HG02759 (cell line): ENCODE data around the gene SETX.
"Not testable (repeated sequence)": the region's sequence is repeated elsewhere in the genome, so short reads cannot be mapped to it uniquely, and the experiment has no call there.

Source experiments
- ATAC-seq: cut with Tn5 transposase; IDR thresholded peaks from one replicate; pipeline ENCODE4 v1.9.1; 2021; ENCODE audit warnings: mild to moderate bottlenecking, moderate library complexity; ENCODE audit not compliant: unreplicated experiment

Gene SETX

DNA sequence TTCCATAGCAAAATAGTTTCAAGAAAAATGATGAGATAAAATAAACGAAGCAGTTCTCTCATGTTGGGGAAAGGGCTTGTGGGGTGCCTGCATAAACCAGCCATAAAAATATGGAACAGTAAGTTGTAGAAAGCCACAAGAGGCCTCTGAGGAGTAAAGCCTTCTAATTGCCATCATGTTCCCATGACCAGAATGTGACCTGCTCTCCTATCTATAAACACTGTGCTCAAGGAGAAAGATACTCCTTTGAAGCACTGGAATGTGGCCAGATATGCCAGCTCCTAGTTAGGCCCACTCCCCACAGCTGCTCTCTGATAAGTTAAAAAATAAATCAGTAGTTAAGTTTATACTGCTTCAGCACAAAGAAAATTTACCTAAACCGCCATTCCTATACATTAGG lies 65.8 kb downstream of the SETX start:
- no peak for ATAC-seq

DNA sequence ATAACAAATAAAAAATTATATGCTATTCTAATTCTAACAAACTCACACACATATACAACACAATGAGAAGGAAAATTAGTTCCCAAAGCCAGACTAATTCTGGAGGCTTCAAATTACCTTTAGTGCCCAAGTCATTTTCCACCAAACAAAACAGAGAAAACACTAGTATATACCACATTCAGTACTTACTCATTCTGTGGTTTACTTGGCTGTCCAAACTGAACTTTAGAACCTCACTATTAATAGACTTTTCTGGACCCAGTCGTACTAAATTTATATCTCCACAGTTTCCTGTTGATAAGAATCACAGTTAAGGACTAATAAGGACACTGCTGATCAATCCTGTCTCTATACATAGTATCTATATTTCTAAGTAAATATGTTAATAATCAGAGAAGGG lies 66.4 kb downstream of the SETX start:
- ATAC-seq, result no peak

- ATAC-seq, result no peak
Observed at GRCh38 chr9:132287256-132287760, 67.5 kb downstream of the SETX start.

GRCh38 chr9:132283863-132284262 lies 70.9 kb downstream of the SETX start:
- ATAC-seq, result no peak

DNA sequence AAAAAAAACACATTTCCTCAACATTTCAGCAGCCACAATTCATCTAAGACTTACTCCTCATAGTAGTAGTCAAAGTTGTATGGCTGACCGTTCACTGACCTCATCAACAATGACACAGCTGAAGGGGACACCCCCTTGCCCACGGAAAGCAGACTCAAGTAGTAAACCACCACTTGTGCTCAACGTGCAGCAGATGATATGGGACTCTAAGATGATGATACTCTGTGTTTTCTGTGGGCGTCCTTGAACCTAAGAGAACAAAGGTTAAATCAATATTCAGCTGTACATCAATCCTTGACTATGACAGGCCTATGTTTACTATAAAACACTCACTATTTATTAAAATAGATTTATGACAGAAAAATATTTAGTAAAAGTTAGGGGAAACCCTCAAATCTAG lies 71.6 kb downstream of the SETX start:
- no peak for ATAC-seq

- ATAC-seq, result no peak
Observed at GRCh38 chr9:132274861-132275260, 79.9 kb downstream of the SETX start.

- not testable (repeated sequence) for ATAC-seq
Observed at GRCh38 chr9:132269704-132270516, 84.9 kb downstream of the SETX start.

- ATAC-seq, result no peak
Observed at GRCh38 chr9:132268725-132269352, 85.9 kb downstream of the SETX start.

DNA sequence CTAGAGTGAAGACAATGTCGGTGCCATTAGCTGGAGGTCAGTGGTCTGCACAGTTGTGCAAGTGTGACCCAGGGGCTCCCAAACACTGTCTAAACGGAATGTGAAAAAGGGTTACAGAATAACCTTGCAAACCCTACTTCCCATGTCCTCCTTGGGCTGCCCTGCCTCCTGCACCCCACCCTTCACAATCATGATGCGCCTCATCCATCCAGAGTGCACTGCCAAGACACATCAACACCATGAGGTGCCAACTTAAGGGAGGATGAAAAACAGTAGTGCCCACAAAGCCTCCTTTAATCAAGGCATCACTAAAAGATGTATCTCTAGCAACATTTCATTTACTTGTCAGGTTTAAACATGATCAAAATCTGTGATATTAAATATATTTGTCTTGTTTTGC lies 87.1 kb downstream of the SETX start:
- ATAC-seq, result no peak

- ATAC-seq, result no peak
Observed at GRCh38 chr9:132266017-132266416, 88.8 kb downstream of the SETX start.

DNA sequence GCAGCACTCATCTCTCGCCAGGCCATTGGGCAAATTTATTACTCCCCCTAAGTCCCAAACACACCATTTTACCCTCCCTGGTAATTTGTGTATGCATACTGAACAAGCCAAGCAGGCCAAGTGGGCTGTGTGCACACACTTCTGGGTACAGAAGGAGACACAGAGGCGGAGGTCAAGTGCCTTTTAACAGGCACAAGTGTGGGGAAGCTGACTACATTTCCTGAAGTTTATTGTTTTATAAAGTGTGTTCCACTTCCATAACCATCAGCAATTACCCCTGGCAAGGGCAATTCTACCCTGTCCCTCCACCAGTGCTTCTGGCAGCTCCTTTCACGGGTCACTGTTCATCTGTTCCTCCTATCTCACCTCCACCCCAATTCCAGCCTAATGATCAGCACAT lies 93.9 kb downstream of the SETX start:
- ATAC-seq, result no peak

GRCh38 chr9:132250324-132251262 lies 104.2 kb downstream of the SETX start:
- no peak for ATAC-seq

DNA sequence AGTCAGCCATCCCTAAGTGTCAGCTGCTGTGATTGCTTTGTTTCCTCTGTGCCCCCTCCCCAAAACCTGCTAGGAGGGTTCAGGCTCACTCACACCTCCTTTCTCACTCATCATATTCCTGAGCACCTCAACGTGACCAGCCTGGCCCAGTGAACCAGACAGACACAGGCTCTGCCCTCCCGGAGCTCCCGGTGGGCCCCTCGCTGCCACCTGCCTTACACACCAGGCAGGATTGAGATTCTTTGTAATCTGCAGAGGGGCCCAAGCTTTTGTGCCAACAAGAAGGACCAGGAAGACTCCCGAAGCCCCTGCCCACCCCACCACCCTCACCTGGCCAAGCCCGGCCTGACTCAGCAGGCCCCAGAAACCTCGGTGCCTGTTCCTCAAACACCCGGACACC lies 105.1 kb downstream of the SETX start:
- ATAC-seq, result no peak

DNA sequence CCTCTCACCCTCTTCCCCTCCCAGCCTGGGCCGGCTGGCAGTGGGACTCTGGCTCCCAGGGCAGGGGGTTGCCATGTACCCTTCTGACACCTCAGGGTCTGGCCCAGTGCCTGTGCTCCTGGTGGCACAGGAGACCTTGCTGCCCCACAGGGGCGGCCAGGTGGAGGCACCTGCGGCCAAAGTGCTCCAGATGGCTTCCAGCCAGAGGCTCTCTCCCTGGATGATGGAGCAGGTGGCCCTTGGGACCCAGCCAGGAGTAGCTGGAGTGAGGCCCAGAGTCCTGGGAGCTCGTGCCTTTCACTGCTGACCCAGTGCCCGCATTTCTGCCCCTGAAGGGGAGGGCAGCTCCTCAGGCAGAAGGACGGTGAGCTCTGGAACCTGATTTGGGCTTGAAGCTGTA lies 105.7 kb downstream of the SETX start:
- no peak for ATAC-seq

GRCh38 chr9:132247942-132248341 lies 106.8 kb downstream of the SETX start:
- no peak for ATAC-seq

- ATAC-seq, result no peak
Observed at GRCh38 chr9:132245465-132245864, 109.3 kb downstream of the SETX start.

- ATAC-seq, result no peak
Observed at GRCh38 chr9:132244582-132245455, 110.0 kb downstream of the SETX start.

DNA sequence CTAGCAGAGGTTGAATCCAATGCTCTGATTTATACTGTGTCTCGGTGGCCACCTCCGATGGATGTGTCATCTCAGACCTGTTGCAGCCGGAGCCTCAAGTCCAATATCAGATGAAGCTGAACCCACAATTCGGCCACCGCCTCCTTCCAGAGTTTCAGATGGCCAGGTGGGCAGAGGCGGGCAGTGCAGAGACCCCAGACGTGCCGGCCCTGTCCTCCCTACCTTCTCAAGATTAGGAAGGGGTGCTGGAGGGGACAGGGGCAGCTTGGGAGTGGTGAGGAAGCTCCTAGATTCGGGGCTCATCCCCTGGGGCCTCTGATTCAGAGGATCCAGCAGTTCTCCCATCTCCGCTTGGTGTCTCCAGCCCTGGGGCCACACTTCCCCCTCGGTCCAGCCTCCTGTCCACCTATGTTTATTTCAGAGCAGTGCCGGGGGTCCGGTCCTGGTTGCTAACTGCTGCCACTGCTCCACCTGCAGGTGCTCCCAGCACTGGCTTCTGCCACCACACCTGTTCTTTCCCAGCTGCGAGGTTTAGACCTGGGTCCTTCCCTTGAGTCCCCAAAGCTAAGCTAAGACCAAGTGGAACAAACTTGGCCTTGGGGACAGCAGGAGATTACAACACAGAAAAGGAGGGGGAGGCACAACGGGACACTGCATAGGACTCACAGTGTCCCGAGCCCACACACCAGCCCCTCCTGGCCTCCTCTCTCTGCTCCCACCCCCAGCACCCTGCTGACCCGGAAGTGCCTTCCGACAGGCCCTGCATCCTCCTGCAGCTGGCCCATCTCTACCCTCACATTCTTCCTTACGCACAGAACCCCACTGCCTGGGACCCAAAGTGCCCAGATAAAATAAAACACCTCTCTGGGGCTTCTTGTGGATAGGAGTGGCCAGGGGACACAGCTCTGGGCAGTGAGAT lies 111.4 kb downstream of the SETX start:
- ATAC-seq, result no peak

DNA sequence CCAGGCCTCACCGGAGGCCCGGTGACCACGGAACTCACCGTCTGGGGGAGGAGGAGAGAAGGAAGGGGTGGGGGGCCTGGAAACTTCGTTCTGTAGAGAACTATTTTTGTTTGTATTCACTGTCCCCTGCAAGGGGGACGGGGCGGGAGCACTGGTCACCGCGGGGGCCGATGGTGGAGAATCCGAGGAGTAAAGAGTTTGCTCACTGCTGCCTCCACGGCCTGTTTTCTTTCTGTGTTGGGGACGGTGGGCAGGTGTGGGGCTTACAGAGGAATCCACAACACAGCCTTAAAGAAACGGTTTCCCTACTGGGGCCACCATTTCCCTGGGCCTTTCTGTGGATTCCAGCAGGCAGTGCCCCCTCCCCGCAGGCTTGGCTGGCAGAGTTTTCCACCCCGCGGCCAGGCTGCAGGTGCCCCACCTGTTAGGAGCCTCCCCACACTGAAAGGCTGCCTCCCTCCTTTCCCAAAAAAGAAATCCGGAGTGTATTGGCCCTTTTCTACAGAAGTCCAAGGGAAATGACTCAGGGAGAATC lies 112.1 kb downstream of the SETX start:
- ATAC-seq, result no peak
